ENCODE results near the gene NPM1. TPM values are rescaled to one million over a fixed set of nuclear protein-coding genes. Genes with fewer than 3 reads are reported as not detected.
A peak's percentile ranks its signal among the peaks of the same experiment; 100 is the strongest.

NPM1 gene
- total and polyA plus RNA-seq, 8 donors = 289 to 3,788 (median 712) TPM

GRCh38 chr5:171437286-171437821 is 49.7 kb downstream of the NPM1 start:
- Histone ChIP-seq H3K9me3 (no peaks in the 10 kb centered on the region), H3K4me3 (no peak overlapping the region), H3K4me1 (peaks cover 11 to 17% (median 13%) of the 10 kb centered on the region in 4 donors), H3K27me3 (no peaks in the 10 kb centered on the region), H3K36me3 (no peaks in the 10 kb centered on the region), H3K27ac (peak overlapping the region in 4 of 5 donors; percentile 4 to 73 (median 25))
- DNase-seq = peak; percentile 36 to 72
- 30 to 54% (median 37%) methylated on average over 11 to 14 of the region's 14 CpGs for WGBS, 5 donors
- intact Hi-C loops (cut with DNase I; ENCODE audit: low total_unique reads) = no loop called here
- TF ChIP-seq EP300 (IDR thresholded peaks at IDR 0.05) (no peak), POLR2A (IDR thresholded peaks at IDR 0.05) (no peak), POLR2AphosphoS5 (IDR thresholded peaks at IDR 0.05) (no peak), CTCF (IDR thresholded peaks at IDR 0.05) (no peak)

DNA sequence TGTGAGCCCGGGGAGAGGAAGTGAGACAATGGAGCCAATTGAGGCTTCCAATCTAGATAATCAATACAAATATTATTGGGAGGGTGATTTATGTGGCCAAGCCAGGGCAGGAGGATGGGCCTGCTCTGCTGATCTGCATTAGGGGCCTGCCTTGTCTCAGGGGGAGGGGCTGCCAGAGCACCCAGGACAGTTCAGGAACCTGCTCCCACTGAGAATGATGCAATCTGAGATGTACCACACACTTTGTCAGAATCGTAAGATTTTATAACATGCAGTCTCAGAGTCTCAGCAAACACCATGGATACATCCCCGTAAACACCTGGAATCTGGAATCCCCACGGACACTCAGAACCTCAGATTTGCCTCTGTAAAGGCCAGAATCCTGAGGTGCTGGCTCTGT is 51.1 kb downstream of the NPM1 start:
- no peaks in the 10 kb centered on the region for H3K27me3 ChIP-seq
- H3K9me3 ChIP-seq = no peaks in the 10 kb centered on the region
- TF ChIP-seq POLR2A (IDR thresholded peaks at IDR 0.05) = no peak
- no peak for TF ChIP-seq EP300 (IDR thresholded peaks at IDR 0.05)
- TF ChIP-seq POLR2AphosphoS5 (IDR thresholded peaks at IDR 0.05) = no peak
- no peak for TF ChIP-seq CTCF (IDR thresholded peaks at IDR 0.05)
- no peak for DNase-seq
- H3K4me3 ChIP-seq = no peak overlapping the region
- H3K4me1 ChIP-seq = peaks cover 11 to 17% (median 13%) of the 10 kb centered on the region in 4 donors
- no peaks in the 10 kb centered on the region for H3K36me3 ChIP-seq
- intact Hi-C loops (cut with DNase I; ENCODE audit: low total_unique reads) = no loop called here
- WGBS, 5 donors = 74 to 83% (median 77%) methylated on average over 4 of the region's 4 CpGs
- H3K27ac ChIP-seq = no peak overlapping the region

DNA sequence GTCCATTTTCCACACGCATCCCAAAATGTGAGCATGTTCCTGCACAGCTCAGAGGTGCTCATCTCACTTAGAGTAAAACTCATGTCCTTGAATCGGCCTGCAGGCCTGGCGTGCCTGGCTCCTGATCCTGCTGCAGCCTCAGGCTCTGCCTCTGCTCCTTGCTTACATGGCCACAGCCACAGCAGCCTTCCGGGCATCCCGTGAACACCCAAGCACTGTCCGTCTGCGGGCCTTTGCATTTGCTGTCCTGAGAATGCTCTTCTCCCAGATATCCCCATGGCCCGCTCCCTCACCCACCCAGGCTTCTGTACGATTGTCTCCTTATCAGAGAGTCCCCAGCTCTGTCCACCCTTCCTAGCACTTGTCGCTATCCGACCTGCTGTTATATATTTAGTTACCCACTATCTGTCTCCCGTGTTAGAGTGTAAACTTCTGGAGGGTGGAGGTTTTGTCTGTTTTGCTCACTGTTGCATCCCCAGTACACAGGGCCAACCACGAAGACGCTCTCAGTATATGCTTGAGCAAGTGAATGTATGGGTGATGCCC is 53.7 kb downstream of the NPM1 start:
- Histone ChIP-seq H3K4me3 (no peak overlapping the region), H3K27me3 (no peaks in the 10 kb centered on the region), H3K36me3 (no peaks in the 10 kb centered on the region), H3K4me1 (peaks cover 11 to 16% (median 13%) of the 10 kb centered on the region in 4 donors), H3K27ac (no peak overlapping the region), H3K9me3 (no peaks in the 10 kb centered on the region)
- TF ChIP-seq POLR2A (IDR thresholded peaks at IDR 0.05) (no peak), POLR2AphosphoS5 (IDR thresholded peaks at IDR 0.05) (no peak), CTCF (IDR thresholded peaks at IDR 0.05) (no peak), EP300 (IDR thresholded peaks at IDR 0.05) (no peak)
- WGBS, 5 donors = 89 to 94% (median 93%) methylated on average over 14 of the region's 14 CpGs
- intact Hi-C loops (cut with DNase I; ENCODE audit: low total_unique reads) = no loop called here
- DNase-seq = no peak

- no peak overlapping the region for H3K4me3 ChIP-seq
- H3K27ac ChIP-seq = no peak overlapping the region
- H3K4me1 ChIP-seq = peaks cover 2 to 4% (median 3%) of the 10 kb centered on the region in 4 donors
- 67 to 72% (median 68%) methylated on average over 6 to 13 of the region's 13 CpGs for WGBS, 5 donors
- no peaks in the 10 kb centered on the region for H3K36me3 ChIP-seq
- DNase-seq = peak in 1 of 2 donors; percentile 73
- H3K9me3 ChIP-seq = no peaks in the 10 kb centered on the region
- intact Hi-C loops (cut with DNase I; ENCODE audit: low total_unique reads) = no loop called here
- no peak for TF ChIP-seq POLR2A (IDR thresholded peaks at IDR 0.05)
- TF ChIP-seq EP300 (IDR thresholded peaks at IDR 0.05) = no peak
- no peak for TF ChIP-seq CTCF (IDR thresholded peaks at IDR 0.05)
- no peak for TF ChIP-seq POLR2AphosphoS5 (IDR thresholded peaks at IDR 0.05)
- H3K27me3 ChIP-seq = no peaks in the 10 kb centered on the region
Measured at GRCh38 chr5:171442287-171443042, 54.8 kb downstream of the NPM1 start.
